HepG2 (cell line): ENCODE data around the gene FGF21. TPM values are rescaled to one million over a fixed set of nuclear protein-coding genes. Genes with fewer than 3 reads are reported as not detected.
A peak's percentile ranks its signal among the peaks of the same experiment; 100 is the strongest.

Experiments used
- ATRX ChIP-seq: sonication (generic); formaldehyde crosslinking; IDR thresholded peaks from 2 replicates; pipeline ENCODE4 v1.4.0; 2020; ENCODE audit warnings: missing genetic modification reagents, borderline replicate concordance
- HMGA1 ChIP-seq: sonication (generic); formaldehyde crosslinking; conservative IDR thresholded peaks from 2 replicates; pipeline ENCODE4 v1.4.0; 2020; ENCODE audit warnings: missing genetic modification reagents
- JUNB ChIP-seq: sonication (generic); formaldehyde crosslinking; IDR thresholded peaks from 2 replicates; pipeline ENCODE4 v1.8.0; 2022; ENCODE audit warnings: missing genetic modification reagents, mild to moderate bottlenecking, borderline replicate concordance
- KDM1A ChIP-seq: IDR thresholded peaks from 2 replicates; pipeline ENCODE4 v1.6.1; 2016; ENCODE audit warnings: missing compliant biosample characterization
- PAX8 ChIP-seq: sonication (generic); formaldehyde crosslinking; IDR thresholded peaks from 2 replicates; pipeline ENCODE4 v1.8.0; 2022; ENCODE audit warnings: mild to moderate bottlenecking, missing genetic modification reagents, borderline replicate concordance
- PHF21A ChIP-seq: sonication (generic); formaldehyde crosslinking; IDR thresholded peaks from 2 replicates; pipeline ENCODE4 v1.5.0; 2020; ENCODE audit warnings: mild to moderate bottlenecking, missing genetic modification reagents
- SRSF4 ChIP-seq: fragments of 200-400 bp; formaldehyde crosslinking; IDR thresholded peaks from one replicate; pipeline ENCODE4 v1.6.1; 2018; ENCODE audit warnings: mild to moderate bottlenecking, low read depth, low read length, moderate library complexity; ENCODE audit not compliant: poor library complexity, severe bottlenecking
- ZBTB3 ChIP-seq: sonication (generic); formaldehyde crosslinking; IDR thresholded peaks from 2 replicates; pipeline ENCODE4 v1.4.0; 2020; ENCODE audit warnings: low read depth, mild to moderate bottlenecking, moderate library complexity, missing genetic modification reagents, borderline replicate concordance
- ZFP62 ChIP-seq: sonication (generic); formaldehyde crosslinking; IDR thresholded peaks from 2 replicates; pipeline ENCODE4 v1.4.0; 2020; ENCODE audit warnings: missing genetic modification reagents
- ZKSCAN1 ChIP-seq: fragments of 150-350 bp; IDR thresholded peaks from 2 replicates; pipeline ENCODE4 v1.6.1; 2014; ENCODE audit warnings: low read length
- ZMAT5 ChIP-seq: sonication (generic); formaldehyde crosslinking; IDR thresholded peaks from 2 replicates; pipeline ENCODE4 v1.5.0; 2020; ENCODE audit warnings: mild to moderate bottlenecking, low read depth, missing genetic modification reagents, borderline replicate concordance
- ZNF292 ChIP-seq: sonication (generic); formaldehyde crosslinking; IDR thresholded peaks from 2 replicates; pipeline ENCODE4 v1.8.1; 2022; ENCODE audit warnings: mild to moderate bottlenecking, low read depth, missing genetic modification reagents, borderline replicate concordance
- ZNF629 ChIP-seq: sonication (generic); formaldehyde crosslinking; conservative IDR thresholded peaks from 2 replicates; pipeline ENCODE4 v1.5.0; 2020; ENCODE audit warnings: missing genetic modification reagents
- ZNF704 ChIP-seq: sonication (generic); formaldehyde crosslinking; IDR thresholded peaks from 2 replicates; pipeline ENCODE4 v1.8.1; 2023; ENCODE audit warnings: mild to moderate bottlenecking, inconsistent platforms, moderate library complexity, missing genetic modification reagents, borderline replicate concordance
- polyA plus RNA-seq, 8 experiments: library from polyadenylated mRNA; depleted of rRNA in 3 of 8; stranded (reverse) in 7 of 8; unstranded in 1 of 8; fragments of >200 nt; fragmentation: Illumina TruSeq in 4 of 8; extraction: Trizol in 4 of 8; gene quantifications; 2 replicates each; pipeline versions ENCODE4 v1.2.1 to v1.2.3, GENCODE V29; 2011 to 2016; ENCODE audit warnings: low read depth in 4 of 8, missing spikeins in 1 of 8, mixed read lengths in 1 of 8; ENCODE audit not compliant: insufficient read depth in 1 of 8
- total RNA-seq, 5 experiments: library from RNA; depleted of rRNA; stranded (reverse); fragments of >200 nt; fragmentation: Illumina TruSeq; extraction: Trizol; gene quantifications; 2 replicates each; pipeline ENCODE4 v1.2.3, GENCODE V29; 2016; ENCODE audit warnings: low read depth in 1 of 5
- TF ChIP-seq, protein P1 (sequence below): sonication (generic); formaldehyde crosslinking; IDR thresholded peaks from 2 replicates; pipeline ENCODE4 v1.4.0; 2020; ENCODE audit warnings: missing genetic modification reagents
- TF ChIP-seq, protein P2 (sequence below): sonication (generic); formaldehyde crosslinking; IDR thresholded peaks from 2 replicates; pipeline ENCODE4 v1.5.0; 2020; ENCODE audit warnings: missing genetic modification reagents

FGF21 gene
- total and polyA plus RNA-seq, 2 of the 13 experiments (the other 11 are each of a cell fraction or from before 2014, with no cell fraction given): 0.17 TPM; not detected in 1

DNA sequence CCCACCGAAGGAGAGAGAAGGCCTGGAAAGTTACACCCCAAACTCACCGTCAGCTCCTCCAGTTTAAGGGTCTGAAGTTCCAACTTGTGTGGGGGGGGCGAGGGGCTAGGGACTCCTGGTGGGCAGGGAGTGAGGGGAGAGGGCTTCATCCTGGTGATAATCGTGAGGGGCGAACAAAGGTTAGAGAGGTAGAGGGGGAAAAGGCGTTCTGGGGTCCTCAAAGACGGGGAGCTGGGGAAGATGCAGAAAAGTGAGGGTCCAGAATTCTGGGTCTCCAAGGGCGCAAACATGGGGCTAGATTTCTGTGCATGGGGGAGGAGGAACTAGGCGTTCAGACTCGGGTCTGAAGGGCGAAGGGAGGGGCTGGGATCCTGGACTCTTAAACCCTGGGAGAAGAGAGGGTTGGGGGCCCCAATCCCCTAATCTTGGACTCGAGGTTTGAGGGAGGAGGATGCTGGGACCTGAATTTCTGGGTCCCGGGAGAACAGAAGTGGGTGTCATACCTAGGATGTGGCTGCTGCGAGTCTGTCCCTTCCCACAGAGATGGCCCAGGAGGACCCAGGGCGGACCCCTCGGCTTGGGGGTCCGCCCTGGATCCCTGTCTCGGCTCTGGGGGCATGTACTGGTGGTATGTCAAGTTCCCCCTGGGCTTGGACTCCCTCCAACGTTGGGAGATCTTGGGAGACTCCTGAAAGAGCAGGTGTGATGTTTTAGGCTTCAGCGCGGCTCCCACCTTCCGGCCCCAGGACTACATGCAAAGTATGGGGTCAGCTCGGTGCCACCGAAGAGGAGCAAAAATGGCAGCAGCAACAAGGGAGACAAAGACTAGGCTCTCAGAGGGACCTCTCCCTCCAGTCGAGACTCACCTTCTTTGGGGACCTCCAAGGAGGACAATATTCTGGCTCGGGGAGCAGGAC, 40.3 kb upstream of the FGF21 start (continued):
- TF ChIP-seq, protein P1, sequence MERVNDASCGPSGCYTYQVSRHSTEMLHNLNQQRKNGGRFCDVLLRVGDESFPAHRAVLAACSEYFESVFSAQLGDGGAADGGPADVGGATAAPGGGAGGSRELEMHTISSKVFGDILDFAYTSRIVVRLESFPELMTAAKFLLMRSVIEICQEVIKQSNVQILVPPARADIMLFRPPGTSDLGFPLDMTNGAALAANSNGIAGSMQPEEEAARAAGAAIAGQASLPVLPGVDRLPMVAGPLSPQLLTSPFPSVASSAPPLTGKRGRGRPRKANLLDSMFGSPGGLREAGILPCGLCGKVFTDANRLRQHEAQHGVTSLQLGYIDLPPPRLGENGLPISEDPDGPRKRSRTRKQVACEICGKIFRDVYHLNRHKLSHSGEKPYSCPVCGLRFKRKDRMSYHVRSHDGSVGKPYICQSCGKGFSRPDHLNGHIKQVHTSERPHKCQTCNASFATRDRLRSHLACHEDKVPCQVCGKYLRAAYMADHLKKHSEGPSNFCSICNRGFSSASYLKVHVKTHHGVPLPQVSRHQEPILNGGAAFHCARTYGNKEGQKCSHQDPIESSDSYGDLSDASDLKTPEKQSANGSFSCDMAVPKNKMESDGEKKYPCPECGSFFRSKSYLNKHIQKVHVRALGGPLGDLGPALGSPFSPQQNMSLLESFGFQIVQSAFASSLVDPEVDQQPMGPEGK (CRISPR knock-in tag): peak; percentile 54; the same call in 1 of the 2 replicates
- TF ChIP-seq ZFP62 (CRISPR knock-in tag) (no peak), ZNF704 (no peak), PHF21A (0 out of 2 replicates have a peak, but pooled peaks have one; percentile 0), PAX8 (CRISPR knock-in tag) (no peak), ZNF629 (no peak), JUNB (CRISPR knock-in tag) (no peak), ZNF292 (CRISPR knock-in tag) (no peak), ZBTB3 (CRISPR knock-in tag) (no peak), ATRX (CRISPR knock-in tag) (no peak), ZMAT5 (no peak), HMGA1 (CRISPR knock-in tag) (no peak), SRSF4 (no peak), ZKSCAN1 (no peak), KDM1A (CRISPR knock-in tag) (no peak)
- TF ChIP-seq, protein P2, sequence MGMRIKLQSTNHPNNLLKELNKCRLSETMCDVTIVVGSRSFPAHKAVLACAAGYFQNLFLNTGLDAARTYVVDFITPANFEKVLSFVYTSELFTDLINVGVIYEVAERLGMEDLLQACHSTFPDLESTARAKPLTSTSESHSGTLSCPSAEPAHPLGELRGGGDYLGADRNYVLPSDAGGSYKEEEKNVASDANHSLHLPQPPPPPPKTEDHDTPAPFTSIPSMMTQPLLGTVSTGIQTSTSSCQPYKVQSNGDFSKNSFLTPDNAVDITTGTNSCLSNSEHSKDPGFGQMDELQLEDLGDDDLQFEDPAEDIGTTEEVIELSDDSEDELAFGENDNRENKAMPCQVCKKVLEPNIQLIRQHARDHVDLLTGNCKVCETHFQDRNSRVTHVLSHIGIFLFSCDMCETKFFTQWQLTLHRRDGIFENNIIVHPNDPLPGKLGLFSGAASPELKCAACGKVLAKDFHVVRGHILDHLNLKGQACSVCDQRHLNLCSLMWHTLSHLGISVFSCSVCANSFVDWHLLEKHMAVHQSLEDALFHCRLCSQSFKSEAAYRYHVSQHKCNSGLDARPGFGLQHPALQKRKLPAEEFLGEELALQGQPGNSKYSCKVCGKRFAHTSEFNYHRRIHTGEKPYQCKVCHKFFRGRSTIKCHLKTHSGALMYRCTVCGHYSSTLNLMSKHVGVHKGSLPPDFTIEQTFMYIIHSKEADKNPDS (CRISPR knock-in tag): 0 out of 2 replicates have a peak, but pooled peaks have one; percentile 27
